Gastroesophageal sphincter (tissue), 4 donors: ENCODE measurements around the gene MCC. TPM values are rescaled to one million over a fixed set of nuclear protein-coding genes. Genes with fewer than 3 reads are reported as not detected.

Experiments used
- ATAC-seq: fragments of 150-250 bp; one replicate; pipeline ENCODE4 v1.9.1; 2016; ENCODE audit warnings: mild to moderate bottlenecking, moderate library complexity
- H3K27ac ChIP-seq, 4 donors: fragments of 200-600 bp; sonication (generic) in 3 of 4; 1 replicate in 3 of 4; 2 replicates in 1 of 4; pipeline ENCODE4 v1.5.1; 2016 to 2019
- H3K27me3 ChIP-seq: fragments of 200-600 bp; sonication (generic); one replicate; pipeline ENCODE4 v1.5.1; 2019
- H3K36me3 ChIP-seq, 2 donors: fragments of 200-600 bp; sonication (generic); one replicate each; pipeline ENCODE4 v1.5.1; 2019; ENCODE audit warnings: control low read depth in 1 of 2
- H3K4me1 ChIP-seq, 3 donors: fragments of 200-600 bp; sonication (generic); 1 replicate in 2 of 3; 2 replicates in 1 of 3; pipeline ENCODE4 v1.5.1; 2016 to 2019; ENCODE audit warnings: control low read depth in 2 of 3
- H3K4me3 ChIP-seq, 2 donors: fragments of 200-600 bp; sonication (generic); one replicate each; pipeline ENCODE4 v1.5.1; 2019; ENCODE audit warnings: mild to moderate bottlenecking in 1 of 2, moderate library complexity in 1 of 2
- H3K9me3 ChIP-seq, 3 donors: fragments of 200-600 bp; sonication (generic); one replicate each; pipeline ENCODE4 v1.5.1; 2017 to 2019; ENCODE audit warnings: control low read depth in 2 of 3
- EP300 ChIP-seq: sonication (generic); formaldehyde crosslinking; IDR thresholded peaks from one replicate; pipeline ENCODE4 v1.6.1; 2017; ENCODE audit warnings: antibody characterized with exemption, mild to moderate bottlenecking
- POLR2A ChIP-seq, 2 donors: fragments of 450-650 bp; IDR thresholded peaks; one replicate each; pipeline ENCODE4 v1.6.1; 2017; ENCODE audit warnings: antibody characterized with exemption in 2 of 2, mild to moderate bottlenecking in 2 of 2, moderate library complexity in 1 of 2
- POLR2AphosphoS5 ChIP-seq: sonication (generic); formaldehyde crosslinking; IDR thresholded peaks from one replicate; pipeline ENCODE4 v1.6.1; 2017; ENCODE audit warnings: antibody characterized with exemption
- WGBS, 2 donors: methylation state at CpG; one replicate each; pipeline ENCODE4 v1.1.5; 2018; ENCODE audit warnings: low coverage in 1 of 2; 5-methylcytosine and 5-hydroxymethylcytosine counted together
- total RNA-seq, 4 donors: library from RNA; depleted of rRNA; stranded (reverse); fragments of >200 nt; gene quantifications; one replicate each; pipeline ENCODE4 v1.1.0, GENCODE V29; 2016
- TF ChIP-seq, protein P1 (sequence below), 4 experiments: fragments of 200-600 bp in 2 of 4; fragments of 450-650 bp in 2 of 4; sonication (generic) in 1 of 4; IDR thresholded peaks; one replicate each; pipeline ENCODE4 v1.5.1; 2017 to 2019; ENCODE audit warnings: antibody characterized with exemption in 4 of 4, mild to moderate bottlenecking in 2 of 4, moderate library complexity in 2 of 4

The MCC gene
- total RNA-seq, 4 donors from 2014 or later = 20.5 to 28.7 (median 23.5) TPM

- ATAC-seq = no peak
- TF ChIP-seq POLR2AphosphoS5 = no peak
- TF ChIP-seq, protein P1, sequence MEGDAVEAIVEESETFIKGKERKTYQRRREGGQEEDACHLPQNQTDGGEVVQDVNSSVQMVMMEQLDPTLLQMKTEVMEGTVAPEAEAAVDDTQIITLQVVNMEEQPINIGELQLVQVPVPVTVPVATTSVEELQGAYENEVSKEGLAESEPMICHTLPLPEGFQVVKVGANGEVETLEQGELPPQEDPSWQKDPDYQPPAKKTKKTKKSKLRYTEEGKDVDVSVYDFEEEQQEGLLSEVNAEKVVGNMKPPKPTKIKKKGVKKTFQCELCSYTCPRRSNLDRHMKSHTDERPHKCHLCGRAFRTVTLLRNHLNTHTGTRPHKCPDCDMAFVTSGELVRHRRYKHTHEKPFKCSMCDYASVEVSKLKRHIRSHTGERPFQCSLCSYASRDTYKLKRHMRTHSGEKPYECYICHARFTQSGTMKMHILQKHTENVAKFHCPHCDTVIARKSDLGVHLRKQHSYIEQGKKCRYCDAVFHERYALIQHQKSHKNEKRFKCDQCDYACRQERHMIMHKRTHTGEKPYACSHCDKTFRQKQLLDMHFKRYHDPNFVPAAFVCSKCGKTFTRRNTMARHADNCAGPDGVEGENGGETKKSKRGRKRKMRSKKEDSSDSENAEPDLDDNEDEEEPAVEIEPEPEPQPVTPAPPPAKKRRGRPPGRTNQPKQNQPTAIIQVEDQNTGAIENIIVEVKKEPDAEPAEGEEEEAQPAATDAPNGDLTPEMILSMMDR (IDR thresholded peaks at IDR 0.05) = no peak
- no peak for TF ChIP-seq EP300
- TF ChIP-seq POLR2A (IDR thresholded peaks at IDR 0.05) = no peak
- H3K4me3 ChIP-seq = no peak overlapping the region
- 85 to 100% methylated on average over 2 of the region's 2 CpGs for WGBS, 2 donors
- no peaks in the 10 kb centered on the region for H3K36me3 ChIP-seq
- no peaks in the 10 kb centered on the region for H3K27me3 ChIP-seq
- no peaks in the 10 kb centered on the region for H3K9me3 ChIP-seq
- peaks cover 0 to 60% (median 0%) of the 10 kb centered on the region in 3 donors for H3K4me1 ChIP-seq
- H3K27ac ChIP-seq = no peak overlapping the region
Measured at GRCh38 chr5:113163328-113163727, 324.9 kb downstream of the MCC start.

GRCh38 chr5:113162770-113163169 lies 325.5 kb downstream of the MCC start:
- Histone ChIP-seq H3K36me3 (no peaks in the 10 kb centered on the region), H3K27me3 (no peaks in the 10 kb centered on the region), H3K9me3 (no peaks in the 10 kb centered on the region), H3K4me1 (peaks cover 0 to 63% (median 0%) of the 10 kb centered on the region in 3 donors), H3K27ac (peak overlapping the region in 1 of 4 donors; percentile 30), H3K4me3 (no peak overlapping the region)
- WGBS, 2 donors = 28 to 71% methylated on average over 2 of the region's 3 CpGs
- peak; percentile 65 for ATAC-seq
- TF ChIP-seq, protein P1 (IDR thresholded peaks at IDR 0.05) = no peak
- peak; percentile 32 for TF ChIP-seq POLR2AphosphoS5

DNA sequence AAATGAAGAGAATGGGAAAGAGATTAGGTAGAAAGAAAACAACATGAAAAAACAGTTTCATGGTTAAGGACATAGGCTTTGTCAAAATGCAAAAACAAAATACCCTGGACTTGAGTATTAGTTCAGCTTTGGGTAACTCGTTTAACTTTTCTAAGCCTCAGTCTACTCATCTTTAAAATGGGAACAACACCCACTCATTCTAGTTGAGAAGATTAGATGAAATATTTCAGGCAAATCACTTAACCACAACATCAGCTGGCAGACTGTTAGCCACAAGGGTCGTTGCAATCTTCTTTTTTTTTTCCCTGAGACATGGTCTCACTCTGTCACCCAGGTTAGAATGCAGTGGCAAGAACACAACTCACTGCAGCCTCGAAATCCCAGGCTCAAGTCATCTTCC lies 326.0 kb downstream of the MCC start:
- TF ChIP-seq POLR2AphosphoS5 (no peak), POLR2A (IDR thresholded peaks at IDR 0.05) (no peak), EP300 (no peak)
- TF ChIP-seq, protein P1 (IDR thresholded peaks at IDR 0.05) = no peak
- H3K4me1 ChIP-seq = peaks cover 0 to 66% (median 0%) of the 10 kb centered on the region in 3 donors
- no peak for ATAC-seq
- H3K9me3 ChIP-seq = no peaks in the 10 kb centered on the region
- no peaks in the 10 kb centered on the region for H3K36me3 ChIP-seq
- no peaks in the 10 kb centered on the region for H3K27me3 ChIP-seq
- WGBS, 2 donors = 80 to 100% methylated on average over 2 to 3 of the region's 3 CpGs
- no peak overlapping the region for H3K4me3 ChIP-seq
- peak overlapping the region in 1 of 4 donors; percentile 30 for H3K27ac ChIP-seq

- TF ChIP-seq POLR2A (IDR thresholded peaks at IDR 0.05) (no peak), EP300 (no peak), POLR2AphosphoS5 (peak; percentile 55)
- TF ChIP-seq, protein P1 (IDR thresholded peaks at IDR 0.05) = no peak
- peaks cover 0 to 66% (median 0%) of the 10 kb centered on the region in 3 donors for H3K4me1 ChIP-seq
- H3K36me3 ChIP-seq = no peaks in the 10 kb centered on the region
- peak overlapping the region in 1 of 4 donors; percentile 30 for H3K27ac ChIP-seq
- peak; percentile 20 for ATAC-seq
- 68 to 74% methylated on average over 5 to 6 of the region's 6 CpGs for WGBS, 2 donors
- H3K27me3 ChIP-seq = no peaks in the 10 kb centered on the region
- no peaks in the 10 kb centered on the region for H3K9me3 ChIP-seq
- H3K4me3 ChIP-seq = no peak overlapping the region
Measured at GRCh38 chr5:113161806-113162205, 326.4 kb downstream of the MCC start.

DNA sequence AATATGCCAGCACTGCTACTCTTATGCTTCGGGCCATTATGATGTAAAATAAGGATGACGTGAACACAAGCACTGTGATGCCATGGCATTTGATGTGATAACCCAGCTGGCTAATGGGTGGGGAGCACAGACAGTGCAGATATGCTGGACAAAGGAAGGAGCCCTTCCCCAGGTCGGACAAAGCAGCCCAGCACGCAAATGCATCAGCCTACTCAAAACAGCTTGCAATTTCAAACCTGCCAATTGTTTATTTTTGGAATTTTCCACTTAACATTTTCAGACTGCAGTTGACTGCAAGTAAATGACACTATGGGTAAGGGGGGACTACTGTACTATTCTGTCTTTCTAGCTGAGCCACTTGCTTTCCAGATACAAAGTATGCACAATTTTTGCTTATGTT lies 330.4 kb downstream of the MCC start:
- Histone ChIP-seq H3K4me3 (no peak overlapping the region), H3K36me3 (no peaks in the 10 kb centered on the region), H3K9me3 (no peaks in the 10 kb centered on the region), H3K4me1 (peaks cover 0 to 32% (median 0%) of the 10 kb centered on the region in 3 donors), H3K27me3 (no peaks in the 10 kb centered on the region), H3K27ac (no peak overlapping the region)
- TF ChIP-seq, protein P1 (IDR thresholded peaks at IDR 0.05) = no peak
- TF ChIP-seq POLR2AphosphoS5 = no peak
- no peak for TF ChIP-seq POLR2A (IDR thresholded peaks at IDR 0.05)
- ATAC-seq = no peak
- 66 to 84% methylated on average over 3 to 4 of the region's 4 CpGs for WGBS, 2 donors
